Smooth muscle cell (in vitro differentiated cells): ENCODE results near the gene UBE2E1. TPM values are rescaled to one million over a fixed set of nuclear protein-coding genes. Genes with fewer than 3 reads are reported as not detected.

Source experiments
- DNase-seq: peaks from one replicate; lab custom pipeline; 2025; ENCODE audit not compliant: unreplicated experiment; lab: John Stamatoyannopoulos, UW
- H2AFZ ChIP-seq: fragments of 200-600 bp; sonication (generic); 2 replicates; pipeline ENCODE4 v1.6.0; 2016; ENCODE audit warnings: antibody characterized with exemption, low read depth, mild to moderate bottlenecking
- H3F3A ChIP-seq: fragments of 200-600 bp; sonication (generic); 2 replicates; pipeline ENCODE4 v1.6.0; 2017; ENCODE audit warnings: antibody characterized with exemption, low read depth
- H3K27ac ChIP-seq: fragments of 200-600 bp; sonication (generic); 2 replicates; pipeline ENCODE4 v1.5.1; 2016; ENCODE audit warnings: low read depth, mild to moderate bottlenecking
- H3K27me3 ChIP-seq: fragments of 200-600 bp; sonication (generic); 2 replicates; pipeline ENCODE4 v1.6.1; 2016; ENCODE audit warnings: low read depth, mild to moderate bottlenecking
- H3K36me3 ChIP-seq: fragments of 200-600 bp; sonication (generic); 2 replicates; pipeline ENCODE4 v1.5.1; 2016; ENCODE audit warnings: low read depth
- H3K4me1 ChIP-seq: fragments of 200-600 bp; sonication (generic); 2 replicates; pipeline ENCODE4 v1.5.1; 2016; ENCODE audit warnings: low read depth
- H3K4me2 ChIP-seq: fragments of 200-600 bp; sonication (generic); 2 replicates; pipeline ENCODE4 v1.6.0; 2016; ENCODE audit warnings: mild to moderate bottlenecking
- H3K4me3 ChIP-seq: fragments of 200-600 bp; sonication (generic); 2 replicates; pipeline ENCODE4 v1.5.1; 2016; ENCODE audit warnings: mild to moderate bottlenecking
- H3K79me2 ChIP-seq: fragments of 200-600 bp; sonication (generic); 2 replicates; pipeline ENCODE4 v1.6.0; 2016; ENCODE audit warnings: low read depth, mild to moderate bottlenecking
- H3K9ac ChIP-seq: fragments of 200-600 bp; sonication (generic); 2 replicates; pipeline ENCODE4 v1.6.0; 2016; ENCODE audit warnings: low read depth
- H3K9me3 ChIP-seq: fragments of 200-600 bp; sonication (generic); replicated peaks from 2 replicates; pipeline ENCODE4 v1.5.1; 2016; ENCODE audit warnings: low read depth
- H4K20me1 ChIP-seq: fragments of 200-600 bp; sonication (generic); 2 replicates; pipeline ENCODE4 v1.6.0; 2016; ENCODE audit warnings: low read depth
- CTCF ChIP-seq: fragments of 200-600 bp; sonication (generic); IDR thresholded peaks from 2 replicates; pipeline ENCODE4 v1.5.1; 2017; ENCODE audit warnings: borderline replicate concordance, mild to moderate bottlenecking, antibody characterized with exemption; ENCODE audit not compliant: insufficient read depth, poor library complexity, severe bottlenecking
- WGBS: methylation state at CpG from one replicate; pipeline ENCODE4 v1.1.7; 2016; ENCODE audit warnings: low lambda C conversion rate; 5-methylcytosine and 5-hydroxymethylcytosine counted together
- polyA plus RNA-seq: library from polyadenylated mRNA; unstranded; fragments of >200 nt; fragmentation: Nextera tagmentation; extraction: Ambion mirVana; gene quantifications from 2 replicates; pipeline ENCODE4 v1.2.1, GENCODE V29; 2016
- total RNA-seq: library from RNA; depleted of rRNA; stranded (reverse); fragments of >200 nt; gene quantifications from 2 replicates; pipeline ENCODE4 v1.2.3, GENCODE V29; 2014

Gene UBE2E1
- total and polyA plus RNA-seq, 2 experiments from 2014 or later: 13.3 to 128 TPM

GRCh38 chr3:23781051-23781450 is 24.7 kb upstream of the UBE2E1 start:
- no peak for TF ChIP-seq CTCF
- no peaks in the 10 kb centered on the region for H3K27me3 ChIP-seq
- H3K4me2 ChIP-seq: no peak overlapping the region
- no peak overlapping the region for H3K27ac ChIP-seq
- H3K9me3 ChIP-seq: no peaks in the 10 kb centered on the region
- no peak overlapping the region for H3K9ac ChIP-seq
- no peak overlapping the region for H3K4me3 ChIP-seq
- H2AFZ ChIP-seq: no peak overlapping the region
- 97% methylated on average over 1 of the region's 1 CpG for WGBS
- no peak for DNase-seq
- H3F3A ChIP-seq: no peaks in the 10 kb centered on the region
- H3K4me1 ChIP-seq: no peaks in the 10 kb centered on the region
- H4K20me1 ChIP-seq: no peaks in the 10 kb centered on the region
- no peaks in the 10 kb centered on the region for H3K36me3 ChIP-seq
- H3K79me2 ChIP-seq: no peaks in the 10 kb centered on the region

GRCh38 chr3:23781871-23782270 is 23.9 kb upstream of the UBE2E1 start:
- Histone ChIP-seq H2AFZ (no peak overlapping the region), H3F3A (no peaks in the 10 kb centered on the region), H3K4me1 (no peaks in the 10 kb centered on the region), H3K4me2 (no peak overlapping the region), H3K27ac (no peak overlapping the region), H3K4me3 (no peak overlapping the region), H3K27me3 (no peaks in the 10 kb centered on the region), H3K79me2 (no peaks in the 10 kb centered on the region), H3K9ac (no peak overlapping the region), H3K36me3 (no peaks in the 10 kb centered on the region), H3K9me3 (no peaks in the 10 kb centered on the region), H4K20me1 (no peaks in the 10 kb centered on the region)
- DNase-seq: no peak
- TF ChIP-seq CTCF: no peak
- 96% methylated on average over 1 of the region's 1 CpG for WGBS

GRCh38 chr3:23785097-23785645 is 20.6 kb upstream of the UBE2E1 start:
- no peak for TF ChIP-seq CTCF
- no peak overlapping the region for H3K27ac ChIP-seq
- H3K36me3 ChIP-seq: no peaks in the 10 kb centered on the region
- H3K4me3 ChIP-seq: no peak overlapping the region
- WGBS: 78% methylated on average over 6 of the region's 6 CpGs
- H4K20me1 ChIP-seq: no peaks in the 10 kb centered on the region
- H3K27me3 ChIP-seq: no peaks in the 10 kb centered on the region
- no peak overlapping the region for H2AFZ ChIP-seq
- H3K4me2 ChIP-seq: no peak overlapping the region
- DNase-seq: no peak
- no peaks in the 10 kb centered on the region for H3K79me2 ChIP-seq
- no peaks in the 10 kb centered on the region for H3F3A ChIP-seq
- H3K9ac ChIP-seq: no peak overlapping the region
- H3K4me1 ChIP-seq: no peaks in the 10 kb centered on the region
- no peaks in the 10 kb centered on the region for H3K9me3 ChIP-seq

- H3K4me2 ChIP-seq: no peak overlapping the region
- no peak overlapping the region for H3K27ac ChIP-seq
- H3K4me3 ChIP-seq: no peak overlapping the region
- no peaks in the 10 kb centered on the region for H4K20me1 ChIP-seq
- H3K27me3 ChIP-seq: no peaks in the 10 kb centered on the region
- no peaks in the 10 kb centered on the region for H3K36me3 ChIP-seq
- WGBS: 95% methylated on average over 2 of the region's 2 CpGs
- no peak for DNase-seq
- no peaks in the 10 kb centered on the region for H3K79me2 ChIP-seq
- H3K4me1 ChIP-seq: no peaks in the 10 kb centered on the region
- H3K9me3 ChIP-seq: no peaks in the 10 kb centered on the region
- no peak for TF ChIP-seq CTCF
- no peak overlapping the region for H2AFZ ChIP-seq
- H3F3A ChIP-seq: no peaks in the 10 kb centered on the region
- no peak overlapping the region for H3K9ac ChIP-seq
These were observed 19.9 kb upstream of the UBE2E1 start for GRCh38 chr3:23785882-23786281.
